K562 (cell line): ENCODE measurements around the gene BAHD1. TPM values are rescaled to one million over a fixed set of nuclear protein-coding genes. Genes with fewer than 3 reads are reported as not detected.

ENCODE experiments used
- ESRRA ChIP-seq: fragments of 450-650 bp; IDR thresholded peaks from 2 replicates; pipeline ENCODE4 v1.6.1; 2014; ENCODE audit warnings: low read depth, mild to moderate bottlenecking, moderate library complexity, borderline replicate concordance
- FIP1L1 ChIP-seq: fragments of 200-400 bp; formaldehyde crosslinking; IDR thresholded peaks from 2 replicates; pipeline ENCODE4 v1.6.1; 2018; ENCODE audit warnings: mild to moderate bottlenecking, low read depth, low read length; ENCODE audit not compliant: poor library complexity, severe bottlenecking
- HDAC8 ChIP-seq: fragments of 450-650 bp; IDR thresholded peaks from 2 replicates; pipeline ENCODE4 v1.6.1; 2016; ENCODE audit warnings: mild to moderate bottlenecking, missing genetic modification characterization, moderate library complexity, missing compliant biosample characterization
- HSF4 ChIP-seq: fragments of 250-450 bp; sonication (Bioruptor Pico); IDR thresholded peaks from 2 replicates; pipeline ENCODE4 v2.1.2; 2022; ENCODE audit warnings: mild to moderate bottlenecking, moderate library complexity, borderline replicate concordance
- JUND ChIP-seq, 2 experiments: IDR thresholded peaks; 2 replicates in 1 of 2; 3 replicates in 1 of 2; pipeline ENCODE4 v1.6.1; 2011; ENCODE audit warnings: borderline replicate concordance in 2 of 2, low read depth in 2 of 2, low read length in 2 of 2, improper control_type of control experiment in 1 of 2, missing biosample characterization in 1 of 2, missing genetic modification characterization in 1 of 2, missing genetic modification reagents in 1 of 2
- KDM1A ChIP-seq, 2 experiments: fragments of 450-650 bp; IDR thresholded peaks; 2 replicates each; pipeline ENCODE4 v1.6.1; 2016; ENCODE audit warnings: mild to moderate bottlenecking in 2 of 2
- KLF13 ChIP-seq: fragments of 450-650 bp; IDR thresholded peaks from 2 replicates; pipeline ENCODE4 v1.6.1; 2016; ENCODE audit warnings: missing genetic modification characterization, low read depth, mild to moderate bottlenecking, missing compliant biosample characterization, moderate library complexity, borderline replicate concordance
- LEF1 ChIP-seq: fragments of 450-650 bp; IDR thresholded peaks from 2 replicates; pipeline ENCODE4 v1.6.1; 2016; ENCODE audit warnings: mild to moderate bottlenecking
- MCM5 ChIP-seq: fragments of 450-650 bp; IDR thresholded peaks from 2 replicates; pipeline ENCODE4 v1.6.1; 2016; ENCODE audit warnings: low read depth
- MTA3 ChIP-seq: fragments of 450-650 bp; formaldehyde crosslinking; IDR thresholded peaks from 2 replicates; pipeline ENCODE4 v1.6.1; 2017; ENCODE audit warnings: mild to moderate bottlenecking, borderline replicate concordance
- POLR2AphosphoS5 ChIP-seq: IDR thresholded peaks from 2 replicates; pipeline ENCODE4 v1.6.1; 2011; ENCODE audit warnings: mild to moderate bottlenecking, low read depth, low read length, moderate library complexity; ENCODE audit not compliant: control insufficient read depth, insufficient read depth
- RHOXF2B ChIP-seq: fragments of 250-450 bp; sonication (Bioruptor Pico); conservative IDR thresholded peaks from 2 replicates; pipeline ENCODE4 v1.5.1; 2021
- SMARCA5 ChIP-seq: fragments of 450-650 bp; IDR thresholded peaks from 2 replicates; pipeline ENCODE4 v1.6.1; 2016
- SNRNP70 ChIP-seq: fragments of 200-400 bp; formaldehyde crosslinking; optimal IDR thresholded peaks from 2 replicates; pipeline ENCODE3; 2017; ENCODE audit warnings: low read depth, low read length
- TBP ChIP-seq: optimal IDR thresholded peaks from 2 replicates; pipeline ENCODE3; 2011; ENCODE audit warnings: low read depth, low read length, improper control_type of control experiment
- TGIF2 ChIP-seq: sonication (generic); formaldehyde crosslinking; IDR thresholded peaks from 2 replicates; pipeline ENCODE4 v1.8.1; 2022; ENCODE audit warnings: mild to moderate bottlenecking, missing genetic modification reagents, moderate library complexity
- ZFP36 ChIP-seq: fragments of 150-350 bp; IDR thresholded peaks from 2 replicates; pipeline ENCODE4 v1.6.1; 2018; ENCODE audit warnings: low read length, low read depth; ENCODE audit not compliant: partially characterized antibody
- ZKSCAN8 ChIP-seq: fragments of 200-800 bp; sonication (Bioruptor generic); IDR thresholded peaks from 2 replicates; pipeline ENCODE4 v1.6.1; 2016; ENCODE audit warnings: missing genetic modification characterization, missing compliant biosample characterization
- ZNF507 ChIP-seq: conservative IDR thresholded peaks from 2 replicates; pipeline ENCODE4 v1.6.1; 2017; ENCODE audit warnings: missing genetic modification characterization, missing compliant biosample characterization
- ZNF511 ChIP-seq: sonication (generic); formaldehyde crosslinking; IDR thresholded peaks from 2 replicates; pipeline ENCODE4 v1.8.0; 2022; ENCODE audit warnings: mild to moderate bottlenecking, missing genetic modification reagents
- ZNF583 ChIP-seq: fragments of 250-450 bp; sonication (Bioruptor Pico); IDR thresholded peaks from 2 replicates; pipeline ENCODE4 v1.4.0; 2020
- ZNF586 ChIP-seq: fragments of 450-650 bp; formaldehyde crosslinking; conservative IDR thresholded peaks from 2 replicates; pipeline ENCODE4 v1.4.0; 2020; ENCODE audit warnings: mild to moderate bottlenecking, moderate library complexity
- ZZZ3 ChIP-seq: fragments of 450-650 bp; IDR thresholded peaks from 2 replicates; pipeline ENCODE4 v1.6.1; 2016; ENCODE audit warnings: antibody characterized with exemption, mild to moderate bottlenecking, moderate library complexity
- polyA plus RNA-seq, 8 experiments: library from polyadenylated mRNA; depleted of rRNA in 4 of 8; stranded (reverse) in 5 of 8; unstranded in 3 of 8; fragments of >200 nt; fragmentation: Nextera tagmentation in 2 of 8; fragmentation: Illumina TruSeq in 1 of 8; extraction: Ambion mirVana in 2 of 8; extraction: Trizol in 1 of 8; gene quantifications; 2 replicates each; pipeline versions ENCODE4 v1.2.1 to v1.2.3, GENCODE V29; 2011 to 2014; ENCODE audit warnings: inconsistent platforms in 1 of 8, missing spikeins in 1 of 8
- total RNA-seq, 7 experiments: library from RNA; depleted of rRNA in 6 of 7; stranded (reverse); fragments of >200 nt in 6 of 7; fragmentation: Illumina TruSeq in 2 of 7; extraction: Trizol in 2 of 7; gene quantifications; 2 replicates each; pipeline versions ENCODE4 v1.2.1 to v1.2.3, GENCODE V29; 2011 to 2021; ENCODE audit warnings: low replicate concordance in 1 of 7
- TF ChIP-seq, protein P1 (sequence below): fragments of 450-650 bp; formaldehyde crosslinking; conservative IDR thresholded peaks from 2 replicates; pipeline ENCODE4 v1.4.0; 2022; ENCODE audit warnings: mild to moderate bottlenecking, missing genetic modification characterization
- TF ChIP-seq, protein P2 (sequence below): sonication (generic); formaldehyde crosslinking; IDR thresholded peaks from 2 replicates; pipeline ENCODE4 v1.8.1; 2023; ENCODE audit warnings: mild to moderate bottlenecking, missing genetic modification reagents
- TF ChIP-seq, protein P3 (sequence below): sonication (generic); formaldehyde crosslinking; IDR thresholded peaks from 2 replicates; pipeline ENCODE4 v1.9.0; 2022; ENCODE audit warnings: mild to moderate bottlenecking, missing genetic modification reagents

Gene BAHD1
- total and polyA plus RNA-seq, 9 of the 15 experiments (the other 6 are each of a cell fraction or from before 2014, with no cell fraction given): 0.55 to 38.5 (median 11.5) TPM

DNA sequence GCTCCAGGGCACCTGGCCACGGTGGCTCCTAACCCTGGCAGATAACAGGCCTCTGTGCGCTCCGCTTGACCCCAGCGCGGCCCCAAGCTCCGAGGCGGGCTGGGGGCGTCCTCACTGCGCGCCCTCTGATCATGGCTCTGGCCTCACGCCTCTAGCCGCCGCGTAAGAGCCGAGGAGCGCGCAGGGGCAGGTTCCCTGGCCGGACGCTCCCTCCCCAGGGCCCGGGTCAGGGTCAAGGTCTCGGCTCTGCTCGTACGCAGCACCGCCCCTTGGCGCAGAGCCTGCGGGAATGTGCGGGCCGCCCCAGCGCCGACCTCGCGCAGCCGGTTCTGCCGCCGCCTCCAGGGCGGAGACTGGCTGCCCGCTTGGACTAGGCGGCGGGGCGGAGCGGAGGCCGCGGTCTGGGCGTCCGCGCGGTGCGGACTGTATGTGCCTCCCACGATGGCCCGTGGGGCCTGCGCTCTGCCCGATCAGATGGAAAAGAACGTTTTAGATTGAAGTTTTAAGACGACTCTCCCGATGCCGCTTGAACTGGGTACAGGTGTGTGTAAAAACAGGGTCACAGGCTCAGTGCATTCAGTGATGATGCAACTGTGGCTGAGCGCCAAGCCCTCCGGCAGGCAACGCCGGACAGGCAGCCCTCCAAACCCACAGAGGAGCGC, 70.8 kb downstream of the BAHD1 start (continued):
- TF ChIP-seq SMARCA5: no peak
- TF ChIP-seq KDM1A (IDR thresholded peaks at IDR 0.05): no peak
- TF ChIP-seq TGIF2 (CRISPR knock-in tag): peak; percentile 62; the same call in 1 of the 2 replicates
- peak; percentile 36; the same call in 1 of the 2 replicates for TF ChIP-seq JUND (IDR thresholded peaks at IDR 0.05; ENCODE audit: borderline replicate concordance, low read depth, low read length)
- no peak; the same call in 2 of the 3 replicates for TF ChIP-seq JUND (tag; IDR thresholded peaks at IDR 0.05; ENCODE audit: borderline replicate concordance, low read depth, low read length)
- no peak for TF ChIP-seq MCM5
- 0 out of 2 replicates have a peak, but pooled peaks have one; percentile 31 for TF ChIP-seq POLR2AphosphoS5
- no peak; the same call in 1 of the 2 replicates for TF ChIP-seq KLF13
- no peak for TF ChIP-seq ZNF507 (tag)
- TF ChIP-seq ZZZ3: no peak
- peak; percentile 96 for TF ChIP-seq FIP1L1
- TF ChIP-seq, protein P1, sequence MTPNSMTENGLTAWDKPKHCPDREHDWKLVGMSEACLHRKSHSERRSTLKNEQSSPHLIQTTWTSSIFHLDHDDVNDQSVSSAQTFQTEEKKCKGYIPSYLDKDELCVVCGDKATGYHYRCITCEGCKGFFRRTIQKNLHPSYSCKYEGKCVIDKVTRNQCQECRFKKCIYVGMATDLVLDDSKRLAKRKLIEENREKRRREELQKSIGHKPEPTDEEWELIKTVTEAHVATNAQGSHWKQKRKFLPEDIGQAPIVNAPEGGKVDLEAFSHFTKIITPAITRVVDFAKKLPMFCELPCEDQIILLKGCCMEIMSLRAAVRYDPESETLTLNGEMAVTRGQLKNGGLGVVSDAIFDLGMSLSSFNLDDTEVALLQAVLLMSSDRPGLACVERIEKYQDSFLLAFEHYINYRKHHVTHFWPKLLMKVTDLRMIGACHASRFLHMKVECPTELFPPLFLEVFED: no peak
- TF ChIP-seq ESRRA: peak; percentile 98
- no peak for TF ChIP-seq ZNF511 (CRISPR knock-in tag)
- no peak for TF ChIP-seq ZKSCAN8
- TF ChIP-seq, protein P2, sequence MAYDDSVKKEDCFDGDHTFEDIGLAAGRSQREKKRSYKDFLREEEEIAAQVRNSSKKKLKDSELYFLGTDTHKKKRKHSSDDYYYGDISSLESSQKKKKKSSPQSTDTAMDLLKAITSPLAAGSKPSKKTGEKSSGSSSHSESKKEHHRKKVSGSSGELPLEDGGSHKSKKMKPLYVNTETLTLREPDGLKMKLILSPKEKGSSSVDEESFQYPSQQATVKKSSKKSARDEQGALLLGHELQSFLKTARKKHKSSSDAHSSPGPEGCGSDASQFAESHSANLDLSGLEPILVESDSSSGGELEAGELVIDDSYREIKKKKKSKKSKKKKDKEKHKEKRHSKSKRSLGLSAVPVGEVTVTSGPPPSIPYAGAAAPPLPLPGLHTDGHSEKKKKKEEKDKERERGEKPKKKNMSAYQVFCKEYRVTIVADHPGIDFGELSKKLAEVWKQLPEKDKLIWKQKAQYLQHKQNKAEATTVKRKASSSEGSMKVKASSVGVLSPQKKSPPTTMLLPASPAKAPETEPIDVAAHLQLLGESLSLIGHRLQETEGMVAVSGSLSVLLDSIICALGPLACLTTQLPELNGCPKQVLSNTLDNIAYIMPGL (CRISPR knock-in tag): no peak
- TF ChIP-seq TBP: peak; percentile 69
- TF ChIP-seq ZNF586: no peak
- no peak for TF ChIP-seq SNRNP70
- no peak for TF ChIP-seq RHOXF2B (CRISPR knock-in tag)
- TF ChIP-seq HSF4 (CRISPR knock-in tag): no peak
- no peak for TF ChIP-seq LEF1
- 0 out of 2 replicates have a peak, but pooled peaks have one; percentile 21 for TF ChIP-seq HDAC8 (tag)
- 0 out of 2 replicates have a peak, but pooled peaks have one; percentile 13 for TF ChIP-seq ZNF583 (CRISPR knock-in tag)
- peak; percentile 88; the same call in 1 of the 2 replicates for TF ChIP-seq MTA3
- peak; percentile 90 for TF ChIP-seq ZFP36
- TF ChIP-seq, protein P3, sequence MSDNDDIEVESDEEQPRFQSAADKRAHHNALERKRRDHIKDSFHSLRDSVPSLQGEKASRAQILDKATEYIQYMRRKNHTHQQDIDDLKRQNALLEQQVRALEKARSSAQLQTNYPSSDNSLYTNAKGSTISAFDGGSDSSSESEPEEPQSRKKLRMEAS (CRISPR knock-in tag): peak; percentile 59; the same call in 1 of the 2 replicates
